Lower leg skin (tissue), 4 donors: ENCODE measurements around the gene MYRF. TPM values are rescaled to one million over a fixed set of nuclear protein-coding genes. Genes with fewer than 3 reads are reported as not detected.

Source experiments
- DNase-seq, 2 donors: peaks; one replicate each; pipeline ENCODE4 v3.0.0-alpha.2; 2019; ENCODE audit warnings: low spot score in 2 of 2
- H3K4me3 ChIP-seq: fragments of 200-600 bp; sonication (generic); 2 replicates; pipeline ENCODE4 v1.5.1; 2017; ENCODE audit warnings: mild to moderate bottlenecking, low read depth; ENCODE audit not compliant: poor library complexity, severe bottlenecking
- POLR2A ChIP-seq, 2 donors: fragments of 450-650 bp; IDR thresholded peaks; one replicate each; pipeline ENCODE4 v1.6.1; 2016 to 2017; ENCODE audit warnings: antibody characterized with exemption in 2 of 2, mild to moderate bottlenecking in 1 of 2, moderate library complexity in 1 of 2
- WGBS, 2 donors: methylation state at CpG; one replicate each; pipeline ENCODE4 v1.1.5; 2018; 5-methylcytosine and 5-hydroxymethylcytosine counted together
- intact Hi-C: fragments of 100-400 bp; cut with DNase I; formaldehyde crosslinking; loops from one replicate; pipeline ENCODE4 v1.15.0; 2023; ENCODE audit warnings: low total_unique reads
- total RNA-seq, 4 donors: library from RNA; depleted of rRNA; stranded (reverse); fragments of >200 nt; gene quantifications; one replicate each; pipeline ENCODE4 v1.1.0, GENCODE V29; 2016
- TF ChIP-seq, protein P1 (sequence below), 3 donors: fragments of 450-650 bp; IDR thresholded peaks; one replicate each; pipeline ENCODE4 v1.5.1; 2016; ENCODE audit warnings: antibody characterized with exemption in 3 of 3, mild to moderate bottlenecking in 3 of 3, moderate library complexity in 2 of 3

MYRF gene
- total RNA-seq, 4 donors from 2014 or later = 0.23 to 2.6 (median 1.4) TPM; not detected in 1

DNA sequence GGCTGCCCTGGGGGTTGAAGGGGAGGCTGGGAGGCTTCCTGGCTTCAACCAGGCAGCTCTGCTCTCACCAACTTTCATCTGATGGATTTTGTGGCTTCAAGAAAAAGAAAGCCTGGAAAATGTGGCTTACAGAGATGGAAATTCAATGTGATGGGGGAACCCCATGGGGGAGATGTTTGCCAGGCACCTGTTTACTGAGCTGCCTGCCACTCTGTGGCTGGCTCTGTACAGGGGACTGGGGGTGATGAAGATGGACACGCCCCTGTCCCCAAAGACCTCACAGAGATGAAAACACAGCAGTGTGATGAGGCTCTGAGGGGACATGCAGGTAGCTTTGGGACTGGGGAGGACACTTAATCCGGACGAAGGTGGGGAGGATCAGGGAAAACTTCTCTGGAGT, 29.9 kb downstream of the MYRF start:
- H3K4me3 ChIP-seq = no peak overlapping the region
- intact Hi-C loops = no loop called here
- no peak for TF ChIP-seq POLR2A (IDR thresholded peaks at IDR 0.05)
- TF ChIP-seq, protein P1, sequence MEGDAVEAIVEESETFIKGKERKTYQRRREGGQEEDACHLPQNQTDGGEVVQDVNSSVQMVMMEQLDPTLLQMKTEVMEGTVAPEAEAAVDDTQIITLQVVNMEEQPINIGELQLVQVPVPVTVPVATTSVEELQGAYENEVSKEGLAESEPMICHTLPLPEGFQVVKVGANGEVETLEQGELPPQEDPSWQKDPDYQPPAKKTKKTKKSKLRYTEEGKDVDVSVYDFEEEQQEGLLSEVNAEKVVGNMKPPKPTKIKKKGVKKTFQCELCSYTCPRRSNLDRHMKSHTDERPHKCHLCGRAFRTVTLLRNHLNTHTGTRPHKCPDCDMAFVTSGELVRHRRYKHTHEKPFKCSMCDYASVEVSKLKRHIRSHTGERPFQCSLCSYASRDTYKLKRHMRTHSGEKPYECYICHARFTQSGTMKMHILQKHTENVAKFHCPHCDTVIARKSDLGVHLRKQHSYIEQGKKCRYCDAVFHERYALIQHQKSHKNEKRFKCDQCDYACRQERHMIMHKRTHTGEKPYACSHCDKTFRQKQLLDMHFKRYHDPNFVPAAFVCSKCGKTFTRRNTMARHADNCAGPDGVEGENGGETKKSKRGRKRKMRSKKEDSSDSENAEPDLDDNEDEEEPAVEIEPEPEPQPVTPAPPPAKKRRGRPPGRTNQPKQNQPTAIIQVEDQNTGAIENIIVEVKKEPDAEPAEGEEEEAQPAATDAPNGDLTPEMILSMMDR (IDR thresholded peaks at IDR 0.05) = no peak
- no peak for DNase-seq
- 94 to 100% methylated on average over 3 of the region's 3 CpGs for WGBS, 2 donors

DNA sequence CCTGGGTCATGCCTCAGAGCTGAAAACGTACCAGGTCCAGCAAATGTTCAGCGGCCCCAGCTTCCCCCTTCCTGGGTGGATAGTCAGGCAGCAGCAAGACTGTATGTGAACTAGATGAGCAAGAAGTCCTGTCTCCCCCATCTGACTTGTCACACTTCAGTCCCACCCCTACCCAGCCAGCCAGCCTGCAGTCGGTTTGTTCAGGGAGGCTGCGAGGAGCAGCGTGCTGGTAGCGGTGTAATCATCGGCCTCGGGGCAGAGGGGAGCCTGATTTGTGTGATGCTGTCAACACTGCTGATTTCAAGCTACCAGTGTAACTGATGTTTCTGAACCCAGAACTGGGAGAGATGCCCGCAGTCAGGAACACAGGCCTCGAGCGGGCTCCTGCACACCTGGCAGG, 30.4 kb downstream of the MYRF start:
- intact Hi-C loops = no loop called here
- WGBS, 2 donors = 72 to 81% methylated on average over 11 of the region's 11 CpGs
- TF ChIP-seq POLR2A (IDR thresholded peaks at IDR 0.05) = no peak
- TF ChIP-seq, protein P1 (IDR thresholded peaks at IDR 0.05) = no peak
- no peak overlapping the region for H3K4me3 ChIP-seq
- no peak for DNase-seq

DNA sequence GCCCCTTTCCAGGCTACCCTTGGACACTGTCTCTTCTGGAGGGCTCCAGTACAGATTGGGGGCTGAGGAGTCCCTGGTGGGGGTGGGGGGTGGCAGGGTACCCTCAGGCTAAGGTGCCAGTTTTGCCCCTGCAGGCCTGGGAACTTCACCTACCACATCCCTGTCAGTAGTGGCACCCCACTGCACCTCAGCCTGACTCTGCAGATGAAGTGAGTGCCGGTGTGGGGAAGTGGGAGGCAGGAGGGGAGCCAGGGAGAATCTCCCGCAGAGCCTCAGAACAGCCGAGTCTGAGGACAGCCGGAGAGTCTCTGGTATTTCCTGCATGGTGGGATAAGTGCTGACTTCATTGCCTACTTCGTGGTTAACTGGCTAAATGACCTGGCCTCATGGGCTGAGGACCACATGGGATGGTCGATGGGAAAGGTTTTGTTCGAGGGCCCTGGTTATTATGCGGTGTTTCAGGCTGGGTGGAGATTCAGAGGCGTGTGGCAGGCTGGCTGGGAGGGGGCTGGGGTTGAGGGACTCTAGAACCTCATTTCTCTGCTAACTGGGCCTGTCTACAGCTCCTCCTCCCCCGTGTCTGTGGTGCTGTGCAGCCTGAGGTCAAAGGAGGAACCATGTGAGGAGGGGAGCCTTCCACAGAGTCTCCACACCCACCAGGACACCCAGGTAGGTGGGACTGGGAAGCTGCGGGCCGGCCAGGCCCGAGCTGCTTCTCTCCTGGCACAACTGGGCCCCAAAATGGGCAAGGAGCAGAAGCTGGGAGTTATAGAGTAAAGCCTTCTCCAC, 31.5 kb downstream of the MYRF start:
- H3K4me3 ChIP-seq = no peak overlapping the region
- intact Hi-C loops = no loop called here
- DNase-seq = no peak
- no peak for TF ChIP-seq POLR2A (IDR thresholded peaks at IDR 0.05)
- TF ChIP-seq, protein P1 (IDR thresholded peaks at IDR 0.05) = no peak
- WGBS, 2 donors = 69 to 79% methylated on average over 12 to 13 of the region's 13 CpGs

DNA sequence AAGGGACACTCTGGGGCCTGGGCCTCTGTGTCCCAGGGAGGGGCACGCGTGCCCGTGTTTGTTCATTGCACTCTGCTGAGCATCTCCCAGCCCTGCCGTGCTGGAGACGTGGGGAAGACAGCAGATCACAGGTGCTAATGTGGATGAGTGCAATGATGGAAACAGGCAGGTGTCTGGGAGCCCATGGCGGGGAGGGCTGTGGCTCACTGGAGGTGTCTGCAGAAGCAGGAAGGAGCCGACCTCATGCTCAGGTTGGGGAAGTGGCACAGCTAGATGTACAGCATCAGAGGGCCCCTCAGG, 32.0 kb downstream of the MYRF start:
- intact Hi-C loops = no loop called here
- no peak for TF ChIP-seq POLR2A (IDR thresholded peaks at IDR 0.05)
- TF ChIP-seq, protein P1 (IDR thresholded peaks at IDR 0.05) = no peak
- DNase-seq = no peak
- 81 to 88% methylated on average over 7 of the region's 7 CpGs for WGBS, 2 donors
- H3K4me3 ChIP-seq = no peak overlapping the region

DNA sequence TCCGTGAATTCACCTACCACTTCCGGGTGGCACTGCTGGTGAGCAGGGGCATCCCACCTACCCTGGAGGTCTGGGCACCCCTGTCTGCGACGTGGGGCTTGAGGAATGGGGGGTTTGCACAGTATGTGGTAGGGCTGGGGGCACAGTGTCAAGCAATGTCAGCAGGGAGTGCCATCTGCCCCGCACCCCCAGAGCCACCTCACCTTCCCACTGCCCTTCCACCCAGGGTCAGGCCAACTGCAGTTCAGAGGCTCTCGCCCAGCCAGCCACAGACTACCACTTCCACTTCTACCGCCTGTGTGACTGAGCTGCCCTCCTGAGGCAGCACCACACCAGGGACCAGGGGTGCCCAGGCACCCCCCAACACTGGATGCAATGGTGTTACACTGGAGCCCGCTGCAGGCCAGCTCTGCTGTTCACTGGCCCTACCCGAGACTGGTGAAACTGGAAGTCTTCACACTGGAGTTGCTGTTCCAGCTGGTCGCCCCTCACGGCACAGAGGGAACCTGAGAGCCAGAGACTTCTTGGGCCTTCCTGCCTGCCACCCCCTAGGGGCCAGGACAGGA, 33.5 kb downstream of the MYRF start:
- intact Hi-C loops = no loop called here
- 93 to 94% methylated on average over 11 of the region's 11 CpGs for WGBS, 2 donors
- no peak overlapping the region for H3K4me3 ChIP-seq
- no peak for DNase-seq
- TF ChIP-seq, protein P1 (IDR thresholded peaks at IDR 0.05) = no peak
- no peak for TF ChIP-seq POLR2A (IDR thresholded peaks at IDR 0.05)
